Measurements from ENCODE around the gene GPSM3. TPM values are rescaled to one million over a fixed set of nuclear protein-coding genes. Genes with fewer than 3 reads are reported as not detected.

The GPSM3 gene
- total RNA-seq, 1 donor from 2014 or later, result 19.4 TPM

DNA sequence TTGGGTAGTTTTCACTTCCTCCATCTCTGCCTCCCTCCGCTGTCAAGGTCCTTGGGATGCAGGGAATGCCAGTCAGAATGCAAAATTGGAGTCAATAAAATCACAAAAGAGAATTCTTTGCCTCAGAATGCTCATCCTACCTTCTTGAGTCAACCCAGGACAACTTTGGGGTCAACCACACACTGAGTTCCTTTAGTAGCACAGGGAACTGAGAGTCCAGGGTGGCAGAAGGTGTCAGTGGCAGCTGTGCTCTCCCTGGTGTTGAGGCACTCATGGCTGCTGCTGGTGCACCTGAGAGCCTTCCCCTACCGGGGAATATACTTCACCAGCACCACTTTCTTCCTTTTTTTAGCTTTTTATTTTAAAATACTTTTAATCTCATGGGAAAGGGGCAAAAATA is 32.3 kb upstream of the GPSM3 start:
- Histone ChIP-seq H3K36me3 (no peaks in the 10 kb centered on the region), H3K9me3 (no peaks in the 10 kb centered on the region), H3K27ac (no peak overlapping the region), H3K27me3 (no peaks in the 10 kb centered on the region), H3K4me3 (no peak overlapping the region), H3K4me1 (no peaks in the 10 kb centered on the region)
- TF ChIP-seq, protein P1, sequence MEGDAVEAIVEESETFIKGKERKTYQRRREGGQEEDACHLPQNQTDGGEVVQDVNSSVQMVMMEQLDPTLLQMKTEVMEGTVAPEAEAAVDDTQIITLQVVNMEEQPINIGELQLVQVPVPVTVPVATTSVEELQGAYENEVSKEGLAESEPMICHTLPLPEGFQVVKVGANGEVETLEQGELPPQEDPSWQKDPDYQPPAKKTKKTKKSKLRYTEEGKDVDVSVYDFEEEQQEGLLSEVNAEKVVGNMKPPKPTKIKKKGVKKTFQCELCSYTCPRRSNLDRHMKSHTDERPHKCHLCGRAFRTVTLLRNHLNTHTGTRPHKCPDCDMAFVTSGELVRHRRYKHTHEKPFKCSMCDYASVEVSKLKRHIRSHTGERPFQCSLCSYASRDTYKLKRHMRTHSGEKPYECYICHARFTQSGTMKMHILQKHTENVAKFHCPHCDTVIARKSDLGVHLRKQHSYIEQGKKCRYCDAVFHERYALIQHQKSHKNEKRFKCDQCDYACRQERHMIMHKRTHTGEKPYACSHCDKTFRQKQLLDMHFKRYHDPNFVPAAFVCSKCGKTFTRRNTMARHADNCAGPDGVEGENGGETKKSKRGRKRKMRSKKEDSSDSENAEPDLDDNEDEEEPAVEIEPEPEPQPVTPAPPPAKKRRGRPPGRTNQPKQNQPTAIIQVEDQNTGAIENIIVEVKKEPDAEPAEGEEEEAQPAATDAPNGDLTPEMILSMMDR (IDR thresholded peaks at IDR 0.05), result no peak
- intact Hi-C loops (cut with DNase I), result no loop called here
- DNase-seq (ENCODE audit: low spot score in 2 of 2), result peak in 1 of 2 donors; percentile 15

DNA sequence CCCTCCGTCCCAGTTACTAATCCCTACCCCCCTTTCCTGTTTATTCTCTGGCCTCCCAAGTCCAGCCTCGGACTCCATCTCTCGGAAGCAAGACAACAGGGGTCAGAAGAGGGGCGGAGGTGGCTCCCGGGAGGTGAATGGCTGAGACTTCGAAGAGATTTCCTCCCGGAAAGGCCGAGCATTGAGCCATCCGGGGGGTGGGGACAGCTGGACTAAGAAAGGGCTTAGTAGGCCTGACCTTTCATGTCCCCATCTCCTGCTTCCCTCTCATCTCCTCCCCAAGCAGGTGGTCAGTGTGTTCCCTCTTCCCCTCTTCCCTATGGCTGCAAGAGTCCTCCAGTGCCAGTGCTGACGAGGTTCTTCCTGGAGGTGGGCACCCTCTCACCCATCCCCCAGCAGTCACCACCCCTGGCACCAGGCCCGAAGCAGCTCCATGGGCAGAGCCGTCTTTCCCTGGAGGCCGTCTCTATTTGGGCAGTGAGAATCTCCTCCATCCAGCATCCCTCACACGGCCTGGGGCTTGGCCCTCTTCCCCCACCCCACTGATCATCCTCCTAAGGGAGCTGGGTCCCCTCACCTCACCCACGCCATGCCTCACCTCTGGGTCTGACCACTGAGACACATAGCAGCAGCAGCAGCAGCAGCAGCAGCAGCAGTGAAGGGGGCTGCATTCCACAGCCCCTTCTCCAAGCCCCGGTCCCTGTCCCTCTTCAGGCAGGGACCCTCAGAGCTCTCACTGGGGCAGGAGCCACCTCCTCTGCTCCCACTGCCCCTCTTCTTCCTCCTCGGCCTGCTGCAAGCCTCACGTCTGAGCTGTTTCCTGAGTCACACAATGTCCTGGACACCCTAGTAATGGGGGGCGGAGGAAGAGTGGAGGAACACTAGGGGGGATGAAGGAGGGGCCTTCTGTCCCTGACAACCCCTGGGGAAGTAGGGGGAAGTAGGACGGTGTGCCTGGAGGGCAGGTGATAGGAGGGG is 31.1 kb upstream of the GPSM3 start, which contains the start of gene NOTCH4:
NOTCH4 (minus strand) TSS at position 810 of the 978 bp plus-strand sequence; CDS start at position 671, 139 bp downstream.
- TF ChIP-seq, protein P1 (IDR thresholded peaks at IDR 0.05), result no peak
- peak in 1 of 2 donors; percentile 40 for DNase-seq (ENCODE audit: low spot score in 2 of 2)
- Histone ChIP-seq H3K36me3 (no peaks in the 10 kb centered on the region), H3K4me3 (no peak within 1 kb of the TSS), H3K9me3 (no peaks in the 10 kb centered on the region), H3K27me3 (no peaks in the 10 kb centered on the region), H3K27ac (peak within 1 kb of the TSS in 1 of 2 donors; percentile 34), H3K4me1 (no peaks in the 10 kb centered on the region)
- intact Hi-C loops (cut with DNase I), result no loop called here

DNA sequence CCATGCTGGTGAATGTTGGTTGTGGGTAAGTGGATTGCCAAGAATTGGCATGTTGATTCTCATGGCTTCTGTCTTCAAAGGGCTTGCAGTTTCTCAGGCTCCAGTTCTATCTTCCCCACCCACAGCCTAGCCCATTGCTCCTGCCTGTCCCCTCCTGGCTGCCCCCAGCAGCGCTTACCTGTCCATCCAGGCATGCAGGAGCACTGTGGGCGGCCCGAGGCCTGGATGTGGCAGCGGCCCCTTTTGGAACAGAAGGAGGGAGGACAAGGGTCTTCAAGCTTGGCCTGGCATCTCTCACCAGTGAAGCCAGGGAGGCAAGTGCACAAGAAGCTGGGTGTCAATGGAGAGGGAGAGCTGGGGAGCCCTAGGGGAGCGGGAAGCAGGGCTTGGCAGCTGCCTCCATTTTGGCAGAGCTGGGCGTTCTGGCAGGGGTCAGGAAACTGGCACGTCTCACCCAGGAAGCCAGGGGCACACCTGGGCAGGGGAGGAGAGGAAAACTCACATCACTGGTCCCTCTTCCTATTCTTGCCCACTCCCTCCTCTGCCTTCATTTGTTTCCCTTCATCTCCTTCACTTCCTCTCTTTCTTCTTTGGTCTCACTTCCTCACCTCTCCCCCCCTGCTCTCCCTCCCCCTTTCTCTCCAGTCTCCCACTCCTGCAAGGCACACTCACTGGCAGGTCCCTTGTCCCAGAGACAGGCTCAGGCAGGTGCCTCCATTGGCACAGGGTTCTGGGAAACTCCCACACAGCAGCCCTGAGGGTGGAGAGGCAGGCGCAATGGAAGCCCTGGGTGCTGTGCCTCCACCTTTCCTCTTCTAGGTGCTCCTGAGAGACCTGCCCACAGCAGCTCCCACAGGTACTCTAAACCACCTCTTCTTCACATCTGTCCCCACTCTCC is 30.1 kb upstream of the GPSM3 start:
- H3K36me3 ChIP-seq, result no peaks in the 10 kb centered on the region
- H3K4me1 ChIP-seq, result no peaks in the 10 kb centered on the region
- H3K27ac ChIP-seq, result no peak overlapping the region
- H3K4me3 ChIP-seq, result no peak overlapping the region
- DNase-seq (ENCODE audit: low spot score in 2 of 2), result no peak
- no peaks in the 10 kb centered on the region for H3K27me3 ChIP-seq
- intact Hi-C loops (cut with DNase I), result no loop called here
- TF ChIP-seq, protein P1 (IDR thresholded peaks at IDR 0.05), result no peak
- no peaks in the 10 kb centered on the region for H3K9me3 ChIP-seq

DNA sequence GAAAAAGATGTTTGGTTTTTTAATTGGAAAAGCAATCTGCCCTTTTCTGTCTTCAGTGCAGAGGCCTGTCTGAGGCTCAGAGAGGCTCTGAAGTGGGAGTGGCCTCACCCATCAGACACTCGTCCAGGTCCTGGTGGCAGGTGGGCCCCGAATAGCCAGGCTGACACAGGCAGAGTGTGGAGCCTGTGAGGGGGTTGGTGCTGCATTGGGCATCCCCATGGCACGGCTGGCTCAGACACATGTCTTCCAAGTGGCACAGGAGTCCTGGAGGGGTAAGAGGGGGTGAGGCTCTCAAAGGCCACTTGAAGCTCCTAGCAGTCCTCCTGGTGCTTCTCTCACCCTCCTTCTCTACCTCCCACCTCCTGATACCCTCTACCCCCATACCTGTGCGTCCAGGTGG is 27.6 kb upstream of the GPSM3 start:
- Histone ChIP-seq H3K27me3 (no peaks in the 10 kb centered on the region), H3K27ac (no peak overlapping the region)
- intact Hi-C loops (cut with DNase I), result no loop called here

DNA sequence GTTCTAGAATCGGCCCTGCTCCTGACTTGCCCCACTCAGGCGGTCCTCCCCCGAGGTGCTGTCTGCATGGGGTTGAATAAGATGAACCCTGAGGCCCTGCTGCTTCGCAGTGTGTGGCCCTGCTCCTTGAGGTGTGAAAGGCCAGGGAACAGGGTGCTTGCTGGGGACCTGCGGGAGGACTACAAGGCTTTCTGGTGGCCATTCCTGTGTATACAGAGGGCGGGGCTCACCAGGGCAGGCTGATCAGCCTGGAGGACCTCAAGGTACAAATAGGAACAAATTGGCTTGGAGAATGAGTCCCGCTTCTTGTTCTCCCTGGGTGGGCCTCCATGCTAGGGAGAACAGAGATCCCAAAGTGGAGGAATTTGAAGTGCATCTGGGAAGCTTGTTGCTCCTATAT is 25.7 kb upstream of the GPSM3 start:
- Histone ChIP-seq H3K9me3 (no peaks in the 10 kb centered on the region), H3K4me1 (no peaks in the 10 kb centered on the region), H3K27me3 (no peaks in the 10 kb centered on the region), H3K36me3 (no peaks in the 10 kb centered on the region), H3K27ac (no peak overlapping the region), H3K4me3 (no peak overlapping the region)
- intact Hi-C loops (cut with DNase I), result no loop called here
- DNase-seq (ENCODE audit: low spot score in 2 of 2), result no peak
- TF ChIP-seq, protein P1 (IDR thresholded peaks at IDR 0.05), result no peak

More for the DNA sequence above, 27.6 kb upstream of the GPSM3 start:
- Histone ChIP-seq H3K36me3 (no peaks in the 10 kb centered on the region), H3K9me3 (no peaks in the 10 kb centered on the region), H3K4me1 (no peaks in the 10 kb centered on the region), H3K4me3 (no peak overlapping the region)
- DNase-seq (ENCODE audit: low spot score in 2 of 2), result no peak
- TF ChIP-seq, protein P1 (IDR thresholded peaks at IDR 0.05), result no peak
